Tibial artery (tissue), 4 donors: ENCODE data around the gene SURF4.
A peak's percentile ranks its signal among the peaks of the same experiment; 100 is the strongest.

Experiments
- DNase-seq, 2 donors: peaks; one replicate each; pipeline ENCODE4 v3.0.0-alpha.2; 2019
- H3K27ac ChIP-seq, 2 donors: fragments of 200-600 bp; sonication (generic) in 1 of 2; 1 replicate in 1 of 2; 2 replicates in 1 of 2; pipeline ENCODE4 v1.5.1; 2018 to 2019; ENCODE audit warnings: mild to moderate bottlenecking in 1 of 2
- H3K27me3 ChIP-seq, 2 donors: fragments of 200-600 bp; sonication (generic) in 1 of 2; one replicate each; pipeline versions ENCODE4 v1.5.1 to v1.6.0; 2016 to 2019
- H3K36me3 ChIP-seq, 3 donors: fragments of 200-600 bp; sonication (generic) in 2 of 3; one replicate each; pipeline ENCODE4 v1.5.1; 2016 to 2019; ENCODE audit warnings: mild to moderate bottlenecking in 2 of 3
- H3K4me1 ChIP-seq, 4 donors: fragments of 200-600 bp; sonication (generic) in 2 of 4; 1 replicate in 3 of 4; 2 replicates in 1 of 4; pipeline ENCODE4 v1.5.1; 2016 to 2019
- H3K4me3 ChIP-seq, 2 donors: fragments of 200-600 bp; sonication (generic) in 1 of 2; 1 replicate in 1 of 2; 2 replicates in 1 of 2; pipeline ENCODE4 v1.5.1; 2018 to 2019; ENCODE audit warnings: mild to moderate bottlenecking in 2 of 2
- H3K9me3 ChIP-seq, 3 donors: fragments of 200-600 bp; sonication (generic) in 1 of 3; one replicate each; pipeline ENCODE4 v1.5.1; 2016 to 2019
- intact Hi-C: fragments of 100-400 bp; cut with DNase I; formaldehyde crosslinking; loops from one replicate; pipeline ENCODE4 v1.15.0; 2023; ENCODE audit warnings: low total_unique reads
- TF ChIP-seq, protein P1 (sequence below), 2 experiments: fragments of 200-600 bp in 1 of 2; fragments of 450-650 bp in 1 of 2; IDR thresholded peaks; one replicate each; pipeline ENCODE4 v1.5.1; 2017 to 2019; ENCODE audit warnings: antibody characterized with exemption in 2 of 2, mild to moderate bottlenecking in 1 of 2, moderate library complexity in 1 of 2

Gene SURF4

GRCh38 chr9:133360400-133361393 lies 15.2 kb downstream of the SURF4 start:
- H3K36me3 ChIP-seq: peaks cover 35 to 75% (median 45%) of the 10 kb centered on the region in 3 donors
- H3K9me3 ChIP-seq: no peaks in the 10 kb centered on the region
- H3K4me3 ChIP-seq: no peak overlapping the region
- peaks cover 0 to 26% (median 16%) of the 10 kb centered on the region in 4 donors for H3K4me1 ChIP-seq
- intact Hi-C loops: no loop called here
- H3K27ac ChIP-seq: no peak overlapping the region
- no peaks in the 10 kb centered on the region for H3K27me3 ChIP-seq
- DNase-seq: no peak
- TF ChIP-seq, protein P1, sequence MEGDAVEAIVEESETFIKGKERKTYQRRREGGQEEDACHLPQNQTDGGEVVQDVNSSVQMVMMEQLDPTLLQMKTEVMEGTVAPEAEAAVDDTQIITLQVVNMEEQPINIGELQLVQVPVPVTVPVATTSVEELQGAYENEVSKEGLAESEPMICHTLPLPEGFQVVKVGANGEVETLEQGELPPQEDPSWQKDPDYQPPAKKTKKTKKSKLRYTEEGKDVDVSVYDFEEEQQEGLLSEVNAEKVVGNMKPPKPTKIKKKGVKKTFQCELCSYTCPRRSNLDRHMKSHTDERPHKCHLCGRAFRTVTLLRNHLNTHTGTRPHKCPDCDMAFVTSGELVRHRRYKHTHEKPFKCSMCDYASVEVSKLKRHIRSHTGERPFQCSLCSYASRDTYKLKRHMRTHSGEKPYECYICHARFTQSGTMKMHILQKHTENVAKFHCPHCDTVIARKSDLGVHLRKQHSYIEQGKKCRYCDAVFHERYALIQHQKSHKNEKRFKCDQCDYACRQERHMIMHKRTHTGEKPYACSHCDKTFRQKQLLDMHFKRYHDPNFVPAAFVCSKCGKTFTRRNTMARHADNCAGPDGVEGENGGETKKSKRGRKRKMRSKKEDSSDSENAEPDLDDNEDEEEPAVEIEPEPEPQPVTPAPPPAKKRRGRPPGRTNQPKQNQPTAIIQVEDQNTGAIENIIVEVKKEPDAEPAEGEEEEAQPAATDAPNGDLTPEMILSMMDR (IDR thresholded peaks at IDR 0.05): no peak

DNA sequence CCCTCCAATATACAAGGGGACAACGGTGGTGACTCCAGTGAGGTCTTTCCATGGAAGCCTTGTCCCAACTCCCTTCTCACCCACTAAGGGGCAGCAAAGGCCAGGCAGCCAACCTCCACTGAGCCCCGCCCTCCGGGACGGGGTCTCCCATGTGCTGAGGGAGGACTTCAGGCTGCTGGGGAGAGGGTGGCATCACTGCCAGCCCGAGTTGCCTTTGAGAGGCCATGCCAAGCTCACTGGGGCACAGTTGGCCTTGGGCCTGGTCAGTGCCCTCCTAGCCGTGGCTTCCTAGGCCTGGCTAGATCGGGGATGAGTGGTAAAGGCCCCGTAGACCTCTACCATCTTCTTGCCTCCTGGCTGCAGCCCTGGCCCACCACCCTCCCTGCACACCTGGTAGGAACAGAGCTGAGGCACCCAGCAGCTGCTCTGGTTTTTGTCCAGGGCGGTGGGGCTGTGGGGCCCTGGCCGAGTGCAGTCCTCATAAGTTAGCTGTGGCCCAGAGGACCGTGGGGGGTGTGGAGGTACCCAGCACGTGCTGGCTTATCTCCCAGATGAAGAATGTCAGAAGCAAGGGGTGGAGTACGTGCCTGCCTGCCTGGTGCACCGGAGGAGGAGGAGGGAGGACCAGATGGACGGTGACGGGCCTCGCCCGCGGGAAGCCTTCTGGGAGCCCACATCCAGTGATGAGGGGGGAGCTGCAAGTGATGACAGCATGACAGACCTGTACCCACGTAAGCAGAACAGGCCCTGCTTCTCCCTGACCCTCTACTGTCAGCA lies 16.3 kb downstream of the SURF4 start:
- intact Hi-C loops: no loop called here
- Histone ChIP-seq H3K4me1 (peaks cover 0 to 36% (median 25%) of the 10 kb centered on the region in 4 donors), H3K27me3 (no peaks in the 10 kb centered on the region), H3K27ac (no peak overlapping the region), H3K36me3 (peaks cover 27 to 64% (median 34%) of the 10 kb centered on the region in 3 donors), H3K4me3 (no peak overlapping the region), H3K9me3 (no peaks in the 10 kb centered on the region)
- TF ChIP-seq, protein P1 (IDR thresholded peaks at IDR 0.05): no peak
- no peak for DNase-seq

DNA sequence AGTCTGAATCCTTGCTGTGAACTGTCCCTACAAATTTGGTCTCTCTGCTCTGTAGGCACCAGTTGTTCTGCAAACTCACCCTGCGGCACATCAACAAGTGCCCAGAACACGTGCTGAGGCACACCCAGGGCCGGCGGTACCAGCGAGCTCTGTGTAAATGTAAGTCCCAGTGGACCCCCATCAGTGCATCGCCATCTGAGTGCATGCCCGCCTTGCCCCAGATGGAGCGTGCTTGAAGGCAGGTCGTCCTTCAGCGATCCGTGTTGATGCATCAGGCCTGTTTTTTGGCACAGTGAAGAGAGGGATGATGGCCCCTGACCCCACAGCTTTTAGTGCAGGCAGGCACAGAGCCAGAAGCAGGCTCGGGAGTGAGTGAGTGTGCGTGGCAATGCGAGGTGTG lies 18.2 kb downstream of the SURF4 start:
- no peaks in the 10 kb centered on the region for H3K27me3 ChIP-seq
- intact Hi-C loops: no loop called here
- no peaks in the 10 kb centered on the region for H3K9me3 ChIP-seq
- no peak overlapping the region for H3K27ac ChIP-seq
- H3K4me1 ChIP-seq: peaks cover 0 to 36% (median 27%) of the 10 kb centered on the region in 4 donors
- peaks cover 9 to 60% (median 19%) of the 10 kb centered on the region in 3 donors for H3K36me3 ChIP-seq
- TF ChIP-seq, protein P1 (IDR thresholded peaks at IDR 0.05): no peak
- H3K4me3 ChIP-seq: peak overlapping the region in 1 of 2 donors; percentile 94
- no peak for DNase-seq

DNA sequence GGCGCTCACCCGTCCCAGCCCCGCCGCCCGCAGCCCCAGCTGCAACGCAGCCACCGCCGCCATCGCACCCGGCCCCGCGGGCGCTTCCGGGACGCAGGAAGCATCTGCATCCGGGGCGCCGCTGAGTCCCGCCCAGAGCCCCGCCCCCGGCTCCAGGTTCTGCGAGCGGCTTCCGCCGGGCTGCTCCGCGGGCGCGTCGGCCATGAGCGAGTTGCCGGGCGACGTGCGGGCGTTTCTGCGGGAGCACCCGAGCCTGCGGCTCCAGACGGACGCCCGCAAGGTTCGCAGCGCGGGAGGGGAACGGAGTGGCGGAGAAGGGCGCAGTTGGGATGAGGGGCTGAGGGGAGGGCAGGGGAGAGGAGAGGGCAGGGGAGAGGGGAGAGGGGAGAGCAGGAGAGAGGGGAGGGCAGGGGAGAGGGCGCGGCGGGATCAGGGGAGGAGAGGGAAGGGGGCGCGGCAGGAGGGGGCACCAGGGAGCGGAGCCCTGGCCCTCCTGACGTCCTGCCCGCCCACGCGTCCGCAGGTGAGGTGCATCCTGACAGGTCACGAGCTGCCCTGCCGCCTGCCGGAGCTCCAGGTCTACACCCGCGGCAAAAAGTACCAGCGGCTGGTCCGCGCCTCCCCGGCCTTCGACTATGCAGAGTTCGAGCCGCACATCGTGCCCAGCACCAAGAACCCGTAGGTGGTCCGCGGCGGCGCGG lies 19.3 kb downstream of the SURF4 start, which contains the start of the genes SURF1 and SURF2:
Gene SURF1 (minus strand): TSS at position 97 of the 701 bp plus-strand sequence. CDS start 34 bp downstream, at position 63.
Gene SURF2 (plus strand): TSS at position 160 of the 701 bp plus-strand sequence. CDS start 43 bp downstream, at position 203.
- Histone ChIP-seq H3K36me3 (peaks cover 10 to 60% (median 20%) of the 10 kb centered on the region in 3 donors), H3K4me3 (peak within 1 kb of the TSS; percentile 70 to 94), H3K27me3 (no peaks in the 10 kb centered on the region), H3K27ac (peak within 1 kb of the TSS; percentile 74 to 79), H3K9me3 (no peaks in the 10 kb centered on the region), H3K4me1 (peaks cover 0 to 36% (median 27%) of the 10 kb centered on the region in 4 donors)
- TF ChIP-seq, protein P1 (IDR thresholded peaks at IDR 0.05): no peak
- peak; percentile 83 to 93 for DNase-seq
- intact Hi-C loops: no loop called here

GRCh38 chr9:133355881-133356357 lies 19.9 kb downstream of the SURF4 start:
- Histone ChIP-seq H3K9me3 (no peaks in the 10 kb centered on the region), H3K27me3 (no peaks in the 10 kb centered on the region), H3K36me3 (peaks cover 17 to 60% (median 21%) of the 10 kb centered on the region in 3 donors), H3K27ac (peak overlapping the region; percentile 74 to 79), H3K4me1 (peaks cover 0 to 36% (median 27%) of the 10 kb centered on the region in 4 donors), H3K4me3 (peak overlapping the region; percentile 70 to 94)
- intact Hi-C loops: no loop called here
- DNase-seq: no peak
- TF ChIP-seq, protein P1 (IDR thresholded peaks at IDR 0.05): no peak
